Skeletal muscle satellite cell (primary cell): ENCODE results near the gene ZNG1A.
A peak's percentile ranks its signal among the peaks of the same experiment; 100 is the strongest.
"Not testable (repeated sequence)": the region's sequence is repeated elsewhere in the genome, so short reads cannot be mapped to it uniquely, and the experiment has no call there.

Source experiments
- H3K27me3 ChIP-seq: 2 replicates; pipeline ENCODE4 v1.7.0; 2013; ENCODE audit warnings: low read length; ENCODE audit not compliant: control insufficient read depth, insufficient read depth
- H3K36me3 ChIP-seq: 2 replicates; pipeline ENCODE4 v1.7.0; 2013; ENCODE audit warnings: mild to moderate bottlenecking, control low read depth, low read length; ENCODE audit not compliant: insufficient read depth
- H3K4me1 ChIP-seq: 2 replicates; pipeline ENCODE4 v1.7.0; 2013; ENCODE audit warnings: low read length; ENCODE audit not compliant: control insufficient read depth, insufficient read depth
- H3K4me2 ChIP-seq: 2 replicates; pipeline ENCODE4 v1.7.0; 2013; ENCODE audit warnings: mild to moderate bottlenecking, low read length
- H3K4me3 ChIP-seq: 2 replicates; pipeline ENCODE4 v1.7.0; 2013; ENCODE audit warnings: low read length
- H3K9ac ChIP-seq: 2 replicates; pipeline ENCODE4 v1.7.0; 2013; ENCODE audit warnings: mild to moderate bottlenecking, low read depth, low read length, moderate library complexity
- H3K9me3 ChIP-seq: replicated peaks from 2 replicates; pipeline ENCODE4 v1.7.0; 2013; ENCODE audit warnings: mild to moderate bottlenecking, control low read depth, low read length

The ZNG1A gene

DNA sequence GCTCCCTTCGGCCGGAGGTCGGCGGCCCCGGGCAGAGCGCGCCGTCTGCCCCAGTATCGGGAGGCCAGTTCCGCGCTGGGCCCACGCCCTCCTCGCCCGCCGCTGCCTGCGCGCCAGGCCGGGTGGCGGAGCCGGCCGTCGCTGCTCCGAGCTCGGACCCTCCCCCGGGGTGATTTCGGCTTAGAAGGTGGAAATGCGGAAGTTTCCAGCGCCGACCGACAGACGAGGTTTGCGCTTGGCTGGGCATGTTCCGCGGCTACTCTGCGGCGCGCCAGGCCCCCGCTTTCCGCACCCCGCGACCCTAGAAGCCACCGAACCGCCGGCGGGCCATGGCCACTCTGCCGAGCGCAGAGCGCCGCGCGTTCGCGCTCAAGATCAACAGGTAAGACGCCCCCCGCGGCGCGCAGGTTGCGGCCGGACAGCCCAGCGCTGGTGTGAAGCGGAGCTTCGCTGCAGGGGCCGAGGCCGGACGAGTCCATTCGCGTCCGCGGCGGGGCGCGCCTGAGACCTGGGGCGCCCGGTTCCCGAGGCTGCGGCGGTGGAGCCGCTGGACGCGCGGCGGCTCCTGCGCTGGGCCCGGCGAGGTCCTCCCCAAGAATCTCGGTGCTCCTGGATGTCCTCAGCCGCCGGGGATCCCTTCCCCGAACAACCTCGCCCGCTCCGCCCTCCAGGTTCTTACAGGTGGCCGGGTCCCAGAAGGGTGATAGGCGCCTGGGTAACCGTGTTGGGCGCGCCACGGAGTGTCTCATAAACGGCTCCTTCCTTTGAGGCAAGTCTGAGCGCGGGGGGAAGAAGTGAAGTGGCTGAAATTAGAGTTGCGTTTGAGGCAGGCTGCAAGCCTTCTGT, 36.0 kb upstream of the ZNG1A start, which contains the start of gene DOCK8:
TSS of gene DOCK8 (plus strand) at position 218 of the 846 bp plus-strand sequence. CDS start at position 330, 112 bp downstream.
- Histone ChIP-seq H3K36me3 (no peaks in the 10 kb centered on the region), H3K9me3 (no peaks in the 10 kb centered on the region), H3K27me3 (peaks cover 49% of the 10 kb centered on the region), H3K4me3 (peak within 1 kb of the TSS; percentile 70), H3K9ac (no peak within 1 kb of the TSS), H3K4me2 (peak within 1 kb of the TSS; percentile 86), H3K4me1 (peaks cover 3% of the 10 kb centered on the region)

GRCh38 chr9:214351-214647, 35.4 kb upstream of the ZNG1A start:
- Histone ChIP-seq H3K4me2 (peak overlapping the region; percentile 86), H3K4me3 (peak overlapping the region; percentile 70), H3K27me3 (peaks cover 49% of the 10 kb centered on the region), H3K9ac (no peak overlapping the region), H3K36me3 (no peaks in the 10 kb centered on the region), H3K4me1 (peaks cover 3% of the 10 kb centered on the region), H3K9me3 (no peaks in the 10 kb centered on the region)

- not testable (repeated sequence) for H3K36me3 ChIP-seq, H3K9ac ChIP-seq, H3K4me2 ChIP-seq, H3K9me3 ChIP-seq, H3K4me3 ChIP-seq, H3K4me1 ChIP-seq
- H3K27me3 ChIP-seq = peaks cover 49% of the 10 kb centered on the region
Measured at GRCh38 chr9:213901-214300, 35.0 kb upstream of the ZNG1A start.

DNA sequence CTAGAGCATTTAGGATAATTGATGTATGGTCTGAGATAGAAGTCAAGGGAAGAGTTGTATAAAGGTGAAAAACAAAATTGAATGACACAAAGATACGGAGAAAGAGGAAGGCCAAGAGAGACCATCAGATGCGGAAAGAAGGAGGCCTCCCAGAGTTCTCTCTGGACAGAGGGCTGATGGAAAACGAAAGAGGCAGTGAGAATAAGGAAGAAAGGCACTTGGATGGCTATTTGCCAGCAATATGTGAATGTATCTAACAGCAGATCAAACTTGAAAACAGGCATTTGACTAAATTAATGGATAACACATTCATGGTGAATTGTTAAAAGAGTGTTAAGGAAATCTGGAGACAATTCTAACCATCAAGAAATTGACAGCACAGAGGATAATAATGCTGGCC, 33.4 kb upstream of the ZNG1A start:
- Histone ChIP-seq H3K4me3 (no peak overlapping the region), H3K4me1 (peaks cover 3% of the 10 kb centered on the region), H3K9me3 (no peaks in the 10 kb centered on the region), H3K27me3 (peaks cover 43% of the 10 kb centered on the region), H3K4me2 (no peak overlapping the region), H3K36me3 (no peaks in the 10 kb centered on the region), H3K9ac (no peak overlapping the region)

GRCh38 chr9:211557-211956, 32.7 kb upstream of the ZNG1A start:
- Histone ChIP-seq H3K9ac (no peak overlapping the region), H3K36me3 (no peaks in the 10 kb centered on the region), H3K4me2 (no peak overlapping the region), H3K4me3 (no peak overlapping the region), H3K27me3 (peaks cover 35% of the 10 kb centered on the region), H3K4me1 (peaks cover 3% of the 10 kb centered on the region), H3K9me3 (no peaks in the 10 kb centered on the region)

DNA sequence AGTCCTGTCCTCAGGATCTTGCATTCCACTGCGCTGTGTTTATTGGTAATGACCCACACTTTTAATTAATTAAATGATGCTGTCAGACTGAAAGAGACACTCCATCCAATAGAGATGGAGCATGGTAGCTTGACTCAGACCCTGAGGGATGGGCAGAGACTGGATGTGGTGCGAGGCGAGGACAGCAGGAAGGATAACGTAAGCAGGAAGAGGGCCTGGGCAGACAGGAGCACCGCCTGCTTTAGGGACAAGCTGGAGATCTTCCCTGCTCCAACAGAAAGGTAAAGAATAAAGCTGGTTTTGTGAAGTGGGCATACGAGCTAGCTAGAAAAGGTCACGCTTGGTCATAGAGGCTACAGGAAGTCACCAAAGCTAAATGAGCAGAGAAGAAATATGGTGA, 32.2 kb upstream of the ZNG1A start:
- H3K9ac ChIP-seq = no peak overlapping the region
- H3K27me3 ChIP-seq = peaks cover 30% of the 10 kb centered on the region
- no peaks in the 10 kb centered on the region for H3K36me3 ChIP-seq
- H3K4me1 ChIP-seq = peaks cover 3% of the 10 kb centered on the region
- no peak overlapping the region for H3K4me3 ChIP-seq
- H3K4me2 ChIP-seq = no peak overlapping the region
- no peaks in the 10 kb centered on the region for H3K9me3 ChIP-seq

DNA sequence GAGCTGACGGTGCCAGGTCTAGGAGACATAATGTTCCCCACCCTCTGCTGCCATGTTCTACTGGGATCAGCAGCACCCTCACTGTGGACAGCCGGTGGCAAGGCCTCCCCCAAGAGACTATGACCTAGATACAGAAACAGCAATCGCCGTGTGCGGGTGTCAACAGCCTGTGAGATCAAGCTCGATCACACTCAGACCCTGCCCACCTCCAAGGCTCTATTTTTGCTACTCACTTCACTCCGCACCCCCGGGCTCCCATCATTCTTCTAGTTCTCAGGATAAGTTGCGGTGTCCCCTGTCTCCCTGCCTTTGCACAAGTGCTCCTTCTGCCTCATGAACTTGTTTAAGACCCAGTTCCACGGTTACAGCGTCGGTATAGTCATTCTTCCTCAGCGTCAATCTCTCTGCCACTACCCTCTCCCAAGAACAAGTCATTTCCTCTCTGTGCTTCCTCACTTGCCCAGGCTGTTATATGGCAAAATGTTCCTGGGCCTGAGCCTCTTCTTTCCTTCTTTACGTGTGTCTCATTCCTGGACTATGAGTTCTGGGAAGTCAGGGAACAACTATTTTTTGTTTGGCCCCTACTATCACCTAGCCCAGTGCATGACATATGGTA, 30.4 kb upstream of the ZNG1A start:
- Histone ChIP-seq H3K4me3 (no peak overlapping the region), H3K4me1 (no peaks in the 10 kb centered on the region), H3K9me3 (no peaks in the 10 kb centered on the region), H3K4me2 (no peak overlapping the region), H3K36me3 (no peaks in the 10 kb centered on the region), H3K9ac (no peak overlapping the region), H3K27me3 (peaks cover 14% of the 10 kb centered on the region)

GRCh38 chr9:206481-206880, 27.6 kb upstream of the ZNG1A start:
- H3K4me3 ChIP-seq = no peak overlapping the region
- peaks cover 5% of the 10 kb centered on the region for H3K27me3 ChIP-seq
- H3K36me3 ChIP-seq = no peaks in the 10 kb centered on the region
- H3K4me2 ChIP-seq = no peak overlapping the region
- no peak overlapping the region for H3K9ac ChIP-seq
- no peaks in the 10 kb centered on the region for H3K9me3 ChIP-seq
- no peaks in the 10 kb centered on the region for H3K4me1 ChIP-seq

DNA sequence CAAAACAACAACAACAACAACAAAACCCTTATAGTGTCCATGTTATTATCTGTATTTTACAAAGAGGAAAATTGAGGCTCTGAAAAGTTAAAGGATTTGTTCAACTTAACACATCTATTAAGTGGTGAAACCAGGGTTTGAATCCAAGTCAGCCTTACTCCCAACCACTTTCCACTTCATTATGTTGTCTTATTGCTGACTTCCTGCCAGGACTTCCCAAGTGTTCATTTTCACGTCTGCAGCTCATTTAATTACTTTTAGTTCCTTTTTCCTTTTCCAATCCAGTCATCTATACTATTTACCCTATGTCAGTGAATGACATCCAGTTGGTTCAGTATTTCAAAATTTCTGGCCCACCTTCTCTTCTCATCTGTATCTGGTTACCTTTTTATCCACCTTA, 20.7 kb upstream of the ZNG1A start:
- not testable (repeated sequence) for H3K9me3 ChIP-seq, H3K4me1 ChIP-seq, H3K27me3 ChIP-seq, H3K4me2 ChIP-seq, H3K9ac ChIP-seq, H3K36me3 ChIP-seq, H3K4me3 ChIP-seq

DNA sequence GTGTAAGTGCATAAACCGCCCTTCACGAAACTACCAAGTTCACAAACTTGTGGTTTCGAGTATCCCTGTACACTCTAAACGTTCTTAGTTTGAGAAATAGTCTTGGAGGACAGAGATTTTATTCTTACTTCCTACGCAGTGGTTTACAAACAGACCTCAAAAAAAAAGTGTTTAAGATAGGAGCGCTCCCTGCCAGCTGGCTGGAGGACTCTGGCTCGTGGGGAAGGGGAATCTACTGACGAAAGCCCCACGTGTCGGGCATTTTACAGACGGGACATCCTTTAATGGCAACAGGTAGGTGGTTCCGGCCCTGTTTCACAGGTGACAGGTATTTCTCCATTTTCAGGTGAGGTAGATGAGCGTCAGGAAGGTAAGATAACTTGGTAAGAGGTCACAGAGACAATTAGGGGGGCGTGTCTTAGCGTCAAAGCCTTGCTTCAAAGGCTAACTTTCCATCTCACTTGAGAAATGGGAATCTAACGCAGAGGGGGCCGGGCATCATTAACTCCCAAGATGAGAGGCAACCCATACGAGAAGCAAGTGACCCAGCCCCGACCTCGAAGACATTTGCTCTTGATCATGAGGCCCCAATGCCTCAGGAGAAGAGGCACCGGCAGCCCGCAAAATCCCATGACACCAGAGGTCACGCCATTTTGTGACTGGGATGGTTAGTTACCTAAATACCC, 573 bp downstream of the ZNG1A start:
- not testable (repeated sequence) for H3K4me1 ChIP-seq, H3K9me3 ChIP-seq, H3K27me3 ChIP-seq, H3K36me3 ChIP-seq
- Histone ChIP-seq H3K9ac (peak overlapping the region; percentile 59), H3K4me2 (peak overlapping the region; percentile 66), H3K4me3 (peak overlapping the region; percentile 64)

DNA sequence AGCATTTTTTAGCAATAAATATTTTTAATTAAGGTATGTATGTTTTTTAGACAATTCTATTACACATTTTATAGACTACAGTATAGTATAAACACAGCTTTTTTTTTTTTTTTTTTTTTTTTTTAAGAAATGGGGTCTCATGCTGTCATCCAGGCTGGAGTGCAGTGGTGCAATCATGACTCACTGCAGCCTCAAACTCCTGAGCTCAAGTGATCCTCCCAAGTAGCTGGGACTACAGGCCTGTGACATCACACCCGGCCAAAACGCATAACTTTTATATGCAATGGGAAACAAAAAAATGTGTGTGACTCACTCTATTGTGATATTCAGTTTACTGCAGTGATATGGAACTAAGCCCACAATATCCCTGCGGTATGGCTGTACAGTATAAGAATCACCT, 9.1 kb downstream of the ZNG1A start:
- H3K4me3 ChIP-seq, H3K4me1 ChIP-seq, H3K36me3 ChIP-seq, H3K9me3 ChIP-seq, H3K4me2 ChIP-seq, H3K27me3 ChIP-seq, H3K9ac ChIP-seq: not testable (repeated sequence)
